IMR-90 (cell line): Measurements from ENCODE around the gene DTX1. TPM values are rescaled to one million over a fixed set of nuclear protein-coding genes. Genes with fewer than 3 reads are reported as not detected.

ENCODE experiments used
- ATAC-seq: fragments of 200-7000 bp; cut with Tn5 transposase; 2 replicates; pipeline ENCODE4 v1.9.1; 2020; ENCODE audit warnings: low read depth, mild to moderate bottlenecking, moderate library complexity
- BruUV-seq: library from RNA; stranded (reverse); fragments of 400-500 nt; replicated peaks from 2 replicates; lab custom pipeline; 2021; lab: Mats Ljungman, UMichigan
- CTCF ChIA-PET: fragments of 300-600 bp; formaldehyde crosslinking; extraction: SDS; loops from one replicate; lab custom pipeline; 2021; ENCODE audit warnings: antibody characterized with exemption; lab: Yijun Ruan, JAX
- POLR2A ChIA-PET: fragments of 300-600 bp; sonication (Branson Sonifier 250); formaldehyde crosslinking; loops from one replicate; lab custom pipeline; 2022; ENCODE audit warnings: antibody characterized with exemption; ENCODE audit not compliant: unreplicated experiment; lab: Charles Lee
- DNase-seq: peaks from one replicate; pipeline ENCODE4 v3.0.0; 2013
- H2AFZ ChIP-seq: replicated peaks from 2 replicates; pipeline ENCODE3; 2013; ENCODE audit warnings: low read length, mild to moderate bottlenecking; ENCODE audit not compliant: poor library complexity
- H2AK5ac ChIP-seq: 2 replicates; pipeline ENCODE4 v1.6.1; 2013; ENCODE audit warnings: low read depth, low read length, inconsistent platforms
- H2AK9ac ChIP-seq: replicated peaks from 2 replicates; pipeline ENCODE3; 2013; ENCODE audit warnings: mild to moderate bottlenecking, low read depth, low read length, moderate library complexity; ENCODE audit not compliant: poor library complexity
- H2BK120ac ChIP-seq: 2 replicates; pipeline ENCODE4 v1.6.1; 2013; ENCODE audit warnings: low read depth, low read length, inconsistent platforms
- H2BK15ac ChIP-seq: 3 replicates; pipeline ENCODE4 v1.6.1; 2013; ENCODE audit warnings: low read depth, low read length, inconsistent platforms
- H2BK20ac ChIP-seq: 2 replicates; pipeline ENCODE4 v1.6.1; 2013; ENCODE audit warnings: low read depth, mild to moderate bottlenecking, inconsistent platforms, low read length, moderate library complexity
- H2BK5ac ChIP-seq: 2 replicates; pipeline ENCODE4 v1.6.1; 2013; ENCODE audit warnings: mild to moderate bottlenecking, low read depth, low read length, inconsistent platforms; ENCODE audit not compliant: poor library complexity, severe bottlenecking
- H3K14ac ChIP-seq: replicated peaks from 2 replicates; pipeline ENCODE4 v1.6.1; 2013; ENCODE audit warnings: low read depth, low read length, inconsistent platforms
- H3K18ac ChIP-seq: 2 replicates; pipeline ENCODE4 v1.6.1; 2013; ENCODE audit warnings: low read depth, low read length, control low read depth
- H3K23ac ChIP-seq: 2 replicates; pipeline ENCODE4 v1.6.1; 2013; ENCODE audit warnings: low read depth, low read length, inconsistent platforms
- H3K27ac ChIP-seq: 2 replicates; pipeline ENCODE4 v1.5.1; 2013; ENCODE audit warnings: mild to moderate bottlenecking, control low read depth, low read length; ENCODE audit not compliant: insufficient read depth
- H3K27me3 ChIP-seq: 2 replicates; pipeline ENCODE4 v1.6.1; 2013; ENCODE audit warnings: low read length; ENCODE audit not compliant: control insufficient read depth, insufficient read depth
- H3K36me3 ChIP-seq: 2 replicates; pipeline ENCODE4 v1.6.1; 2013; ENCODE audit warnings: low read length, mixed read lengths; ENCODE audit not compliant: control insufficient read depth, insufficient read depth
- H3K4ac ChIP-seq: 2 replicates; pipeline ENCODE4 v1.6.1; 2013; ENCODE audit warnings: low read depth, low read length, inconsistent platforms
- H3K4me1 ChIP-seq: 2 replicates; pipeline ENCODE4 v1.6.1; 2013; ENCODE audit warnings: low read length, mixed read lengths; ENCODE audit not compliant: control insufficient read depth, insufficient read depth
- H3K4me2 ChIP-seq: 2 replicates; pipeline ENCODE4 v1.6.1; 2013; ENCODE audit warnings: low read depth, mild to moderate bottlenecking, control low read depth, low read length, moderate library complexity
- H3K4me3 ChIP-seq: 2 replicates; pipeline ENCODE4 v1.5.1; 2013; ENCODE audit warnings: low read depth, mild to moderate bottlenecking, control low read depth, low read length, moderate library complexity; ENCODE audit not compliant: insufficient read depth
- H3K56ac ChIP-seq: 2 replicates; pipeline ENCODE4 v1.6.1; 2013; ENCODE audit warnings: low read length, inconsistent platforms; ENCODE audit not compliant: insufficient read depth; ENCODE audit errors: extremely low read depth
- H3K79me1 ChIP-seq, 2 experiments: 2 replicates each; pipeline ENCODE4 v1.6.1; 2013; ENCODE audit warnings: low read length in 2 of 2, inconsistent platforms in 1 of 2, low read depth in 1 of 2
- H3K9ac ChIP-seq: 2 replicates; pipeline ENCODE4 v1.6.1; 2013; ENCODE audit warnings: low read depth, low read length, control low read depth
- H3K9me1 ChIP-seq: 2 replicates; pipeline ENCODE4 v1.6.1; 2013; ENCODE audit warnings: low read length, inconsistent platforms; ENCODE audit not compliant: insufficient read depth
- H3K9me3 ChIP-seq: 2 replicates; pipeline ENCODE4 v1.6.1; 2013; ENCODE audit warnings: low read length; ENCODE audit not compliant: control insufficient read depth, insufficient read depth
- H4K20me1 ChIP-seq: 2 replicates; pipeline ENCODE4 v1.6.1; 2013; ENCODE audit warnings: low read length, inconsistent platforms; ENCODE audit not compliant: insufficient read depth
- H4K5ac ChIP-seq: 2 replicates; pipeline ENCODE4 v1.6.1; 2013; ENCODE audit warnings: mild to moderate bottlenecking, low read depth, low read length, control low read depth
- H4K8ac ChIP-seq, 2 experiments: 2 replicates each; pipeline ENCODE4 v1.6.1; 2013; ENCODE audit warnings: low read depth in 2 of 2, low read length in 2 of 2, control low read depth in 1 of 2, inconsistent platforms in 1 of 2
- H4K91ac ChIP-seq: 2 replicates; pipeline ENCODE4 v1.6.1; 2013; ENCODE audit warnings: low read depth, low read length, inconsistent platforms; ENCODE audit not compliant: insufficient read depth
- CEBPB ChIP-seq: IDR thresholded peaks from 2 replicates; pipeline ENCODE4 v1.6.1; 2012; ENCODE audit warnings: low read depth, low read length, improper control_type of control experiment
- NFE2L2 ChIP-seq: fragments of 150-350 bp; IDR thresholded peaks from 2 replicates; pipeline ENCODE4 v1.6.1; 2016; ENCODE audit warnings: low read depth, mild to moderate bottlenecking, low read length
- WGBS, 2 experiments: methylation state at CpG; one replicate each; pipeline versions ENCODE4 v1.1.5 to v1.1.7; 2013; ENCODE audit warnings: missing lambda C conversion rate in 2 of 2; ENCODE audit not compliant: insufficient read length in 1 of 2; ENCODE audit errors: extremely low coverage in 2 of 2; 5-methylcytosine and 5-hydroxymethylcytosine counted together
- dilution Hi-C: fragments of 300-500 bp; cut with HindIII; formaldehyde crosslinking; loops from one replicate; pipeline ENCODE4 v1.14.3; 2018; ENCODE audit warnings: low sequenced_read_pairs; ENCODE audit not compliant: unreplicated experiment
- in situ Hi-C: fragments of 300-500 bp; cut with MboI; formaldehyde crosslinking; loops from 3 replicates; pipeline ENCODE4 v1.14.3; 2019; ENCODE audit warnings: low sequenced_read_pairs, inconsistent platforms, mixed read lengths
- intact Hi-C: fragments of 100-400 bp; cut with micrococcal nuclease; formaldehyde crosslinking; loops from 2 replicates; pipeline ENCODE4 v1.10.0; 2022
- polyA plus RNA-seq, 3 experiments: library from polyadenylated mRNA; depleted of rRNA; stranded (reverse); fragments of >200 nt; gene quantifications; 2 replicates each; pipeline ENCODE4 v1.2.3, GENCODE V29; 2012; ENCODE audit warnings: low replicate concordance in 1 of 3
- total RNA-seq: library from RNA; depleted of rRNA; stranded (reverse); fragments of >200 nt; gene quantifications from 2 replicates; pipeline ENCODE4 v1.2.3, GENCODE V29; 2012

DTX1 gene
- total and polyA plus RNA-seq, 2 of the 4 experiments (the other 2 are of a cell fraction) = not detected

GRCh38 chr12:113081873-113082272 lies 25.3 kb downstream of the DTX1 start:
- CTCF ChIA-PET = no interaction called here
- peaks cover 18% of the 10 kb centered on the region for H3K27me3 ChIP-seq
- H3K56ac ChIP-seq = no peak overlapping the region
- no peak overlapping the region for H3K18ac ChIP-seq
- no peak for TF ChIP-seq CEBPB
- TF ChIP-seq NFE2L2 = no peak
- no TSS peak for BruUV-seq
- H2AK9ac ChIP-seq = no peak overlapping the region
- no peak overlapping the region for H3K23ac ChIP-seq
- no peak for ATAC-seq
- no peak for DNase-seq
- no peak overlapping the region for H3K4me2 ChIP-seq
- no peaks in the 10 kb centered on the region for H3K36me3 ChIP-seq
- no peak overlapping the region for H4K5ac ChIP-seq
- no peak overlapping the region for H2AFZ ChIP-seq
- no peaks in the 10 kb centered on the region for H4K20me1 ChIP-seq
- no peak overlapping the region for H2AK5ac ChIP-seq
- intact Hi-C loops (no loop called here), in situ Hi-C loops (no loop called here), dilution Hi-C loops (no loop called here)
- no peak overlapping the region for H2BK15ac ChIP-seq
- H3K79me1 ChIP-seq = no peaks in the 10 kb centered on the region
- H3K4ac ChIP-seq = no peak overlapping the region
- WGBS, 2 experiments = no CpG with 5 or more reads among the region's 4 CpGs
- no peak overlapping the region for H2BK20ac ChIP-seq
- H3K9ac ChIP-seq = no peak overlapping the region
- POLR2A ChIA-PET = no interaction called here
- H3K4me1 ChIP-seq = no peaks in the 10 kb centered on the region
- H4K91ac ChIP-seq = no peak overlapping the region
- no peak overlapping the region for H3K4me3 ChIP-seq
- H2BK5ac ChIP-seq = no peak overlapping the region
- no peak overlapping the region for H4K8ac ChIP-seq
- no peaks in the 10 kb centered on the region for H3K9me3 ChIP-seq
- H3K9me1 ChIP-seq = no peaks in the 10 kb centered on the region
- no peak overlapping the region for H2BK120ac ChIP-seq
- no peak overlapping the region for H3K14ac ChIP-seq
- H3K27ac ChIP-seq = no peak overlapping the region
